DMS 273 treated with DMSO at 0.1 percent for 48 hours (cell line): ENCODE data around the gene ZBTB3.
"Not testable (repeated sequence)": the region's sequence is repeated elsewhere in the genome, so short reads cannot be mapped to it uniquely, and the experiment has no call there.

Source experiments
- DNase-seq: peaks from one replicate; lab custom pipeline; 2025; lab: John Stamatoyannopoulos, UW

ZBTB3 gene

DNA sequence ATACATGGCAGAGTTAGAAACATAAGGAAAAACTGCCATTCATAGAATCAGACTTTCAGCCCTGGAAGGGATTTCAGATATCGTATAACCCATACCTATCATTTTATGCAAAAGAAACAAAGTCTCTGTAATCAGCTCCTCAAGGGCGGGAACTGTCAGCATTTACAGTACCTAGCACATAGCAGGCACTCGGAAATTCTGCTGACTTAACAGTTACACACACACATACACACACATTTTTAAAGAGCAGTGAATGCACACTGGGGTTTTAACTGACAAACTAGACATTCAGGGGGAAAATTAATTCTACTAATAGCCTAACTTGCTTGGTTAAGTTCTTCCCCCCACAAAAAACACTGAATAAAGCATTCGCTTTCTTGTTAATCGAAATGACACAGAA is 37.8 kb downstream of the ZBTB3 start:
- DNase-seq = no peak

DNA sequence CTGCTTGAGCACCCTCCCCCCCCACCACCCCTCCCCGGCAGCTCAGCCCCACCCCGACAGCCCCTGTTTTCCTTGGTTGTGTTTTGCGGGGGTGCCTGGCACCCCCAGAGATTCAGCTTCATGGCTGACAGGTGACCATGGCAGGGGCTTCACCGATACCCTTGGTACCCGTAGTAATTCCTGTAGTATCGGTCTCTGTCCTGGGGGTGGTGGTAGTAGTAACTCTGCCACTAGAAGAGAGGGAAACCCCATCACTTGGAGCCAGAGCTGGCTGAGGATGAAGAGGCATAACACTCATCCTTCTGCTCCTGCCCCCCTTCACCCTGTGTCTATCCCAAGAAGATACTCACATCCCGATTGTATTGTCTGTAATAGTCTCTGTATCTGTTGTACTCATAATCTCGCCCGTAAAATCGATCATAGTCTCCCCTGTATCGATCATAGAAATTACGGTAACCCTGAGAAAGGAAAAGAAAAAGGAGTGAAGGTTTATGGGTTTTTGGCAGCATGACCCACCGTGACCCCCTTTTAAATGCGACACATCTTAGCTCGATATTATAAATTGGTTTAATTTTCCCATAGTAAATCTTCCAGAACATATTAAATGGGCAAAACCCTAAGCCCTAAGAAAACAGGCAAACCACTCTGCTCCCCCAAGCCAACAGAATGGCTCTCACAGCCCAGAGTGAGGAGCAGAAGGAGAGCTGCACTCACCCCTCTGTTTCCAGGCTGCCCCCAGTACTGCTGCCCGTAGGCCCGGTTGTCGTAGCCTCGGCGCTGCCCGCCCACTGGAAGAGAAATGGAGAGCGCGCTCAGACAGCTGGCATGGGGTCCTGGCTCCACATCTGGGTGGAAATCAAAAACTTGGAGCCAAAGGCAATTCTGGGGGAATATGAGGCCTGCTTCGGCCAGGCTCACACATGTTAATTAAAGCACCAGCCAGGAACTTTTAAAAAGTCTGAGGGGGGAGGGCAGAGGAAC is 38.5 kb downstream of the ZBTB3 start:
- no peak for DNase-seq

DNA sequence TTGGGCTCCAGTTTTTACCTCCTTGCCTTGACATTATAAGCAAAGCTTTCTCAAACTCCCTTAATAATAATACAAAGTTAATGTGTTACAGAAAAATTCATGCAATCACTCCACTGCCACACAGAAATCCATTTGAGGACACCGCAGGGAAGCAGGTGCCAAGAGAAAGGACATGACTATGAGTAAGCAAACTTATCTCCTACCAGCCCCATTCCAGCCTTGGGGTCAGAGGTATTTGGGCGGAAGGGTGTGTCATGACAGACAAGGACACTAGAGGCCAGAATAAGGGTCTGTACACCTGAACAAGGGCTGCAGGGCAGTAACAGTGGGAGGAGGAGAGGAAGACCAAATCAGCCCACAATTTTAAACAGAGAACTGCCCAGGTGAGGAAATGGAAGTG is 40.6 kb downstream of the ZBTB3 start:
- DNase-seq = no peak

DNA sequence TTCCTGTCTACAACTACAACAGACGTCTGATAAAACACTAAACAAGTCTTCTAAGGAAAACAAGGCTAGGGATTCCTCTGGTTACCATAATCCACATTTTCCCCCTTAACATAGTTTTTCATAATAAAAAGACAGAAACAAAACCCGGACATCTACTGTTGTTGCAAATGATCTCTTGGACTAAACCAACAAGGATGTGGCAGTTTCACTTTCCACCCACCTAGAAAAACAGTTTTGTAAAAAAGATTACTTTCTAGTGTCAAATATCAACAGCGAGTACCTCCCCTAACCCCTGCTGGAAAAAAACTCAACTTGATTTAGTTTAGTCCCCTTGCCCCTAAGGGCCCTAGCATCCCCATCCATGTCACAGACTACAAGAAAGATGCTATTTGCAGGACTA is 41.1 kb downstream of the ZBTB3 start:
- DNase-seq = no peak

DNA sequence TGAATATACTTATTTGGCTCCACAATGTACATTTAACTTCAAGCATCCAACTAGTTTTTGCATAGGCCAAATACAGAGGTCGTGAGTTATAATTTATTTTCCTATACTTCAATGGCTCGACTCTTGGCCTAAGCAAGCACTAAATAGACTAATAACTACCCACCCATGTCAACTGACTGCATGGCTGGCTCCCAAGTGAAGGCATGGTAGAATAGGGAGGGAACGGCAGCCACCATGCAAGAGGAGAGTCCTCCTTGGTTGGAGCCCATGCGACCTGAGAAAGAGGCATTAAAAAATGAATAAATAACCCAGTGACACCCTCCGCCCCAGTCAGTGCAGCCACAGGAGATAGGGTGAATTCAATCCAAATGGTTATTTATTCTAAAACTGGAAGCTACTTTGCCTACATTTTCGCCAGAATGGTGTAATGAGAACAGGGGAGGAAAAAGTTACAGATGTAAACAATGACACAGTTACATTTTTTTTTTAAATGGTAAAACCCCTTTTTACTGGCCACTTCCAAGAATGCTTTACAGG is 41.6 kb downstream of the ZBTB3 start:
- no peak for DNase-seq

DNA sequence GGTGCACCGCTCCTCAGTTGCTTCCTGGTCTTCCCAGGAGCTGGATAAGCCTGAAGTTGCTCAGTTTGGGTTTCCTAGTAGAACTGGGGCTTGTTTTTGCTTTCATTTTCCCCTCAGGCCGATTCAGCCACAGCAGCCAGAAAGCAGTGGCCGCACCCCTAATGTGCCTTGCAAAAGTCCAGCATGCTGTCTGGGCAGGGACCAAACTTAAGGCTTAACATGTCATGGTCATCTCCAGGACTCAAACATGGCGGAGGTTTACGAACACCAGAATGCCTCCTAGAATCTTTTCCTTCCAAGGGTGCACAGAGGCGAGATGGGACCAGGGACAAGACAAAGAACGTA is 44.0 kb downstream of the ZBTB3 start:
- no peak for DNase-seq

DNA sequence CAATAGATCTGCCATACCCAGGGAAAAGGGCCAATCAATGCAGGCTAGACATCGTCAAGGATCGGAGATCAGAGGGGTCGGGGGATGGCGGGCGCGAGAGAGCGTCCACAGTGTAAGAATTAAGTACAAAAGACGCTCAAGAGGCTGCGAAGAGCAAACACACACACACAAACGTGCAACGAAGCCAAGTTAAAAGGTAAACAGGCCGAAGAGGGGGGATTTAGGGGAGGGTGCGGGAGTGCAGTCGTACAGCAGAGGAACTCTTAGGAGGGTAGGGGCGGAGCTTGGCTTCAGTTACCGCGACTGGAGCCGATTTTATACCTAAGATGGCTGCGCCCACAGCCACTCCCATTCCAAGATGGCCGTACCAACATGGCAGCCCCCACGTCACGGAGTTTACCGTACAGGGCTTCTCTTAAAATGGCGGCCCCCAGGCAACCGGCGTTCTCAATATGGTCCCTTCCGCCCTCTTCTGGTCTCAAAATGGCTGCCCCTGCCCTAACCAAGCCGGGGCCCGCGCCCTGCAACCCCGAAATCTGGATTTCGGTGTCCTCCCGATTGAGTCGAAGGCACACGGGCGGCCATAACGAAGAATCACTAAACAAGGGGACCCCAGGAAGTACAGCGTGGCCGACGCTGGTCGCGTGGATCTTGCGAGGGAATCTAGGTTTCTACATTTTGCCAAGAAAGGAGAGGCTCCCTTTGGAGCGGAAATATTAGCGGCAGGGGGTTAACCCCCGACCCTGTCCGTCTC is 44.5 kb downstream of the ZBTB3 start:
- peak; percentile 94 for DNase-seq

DNA sequence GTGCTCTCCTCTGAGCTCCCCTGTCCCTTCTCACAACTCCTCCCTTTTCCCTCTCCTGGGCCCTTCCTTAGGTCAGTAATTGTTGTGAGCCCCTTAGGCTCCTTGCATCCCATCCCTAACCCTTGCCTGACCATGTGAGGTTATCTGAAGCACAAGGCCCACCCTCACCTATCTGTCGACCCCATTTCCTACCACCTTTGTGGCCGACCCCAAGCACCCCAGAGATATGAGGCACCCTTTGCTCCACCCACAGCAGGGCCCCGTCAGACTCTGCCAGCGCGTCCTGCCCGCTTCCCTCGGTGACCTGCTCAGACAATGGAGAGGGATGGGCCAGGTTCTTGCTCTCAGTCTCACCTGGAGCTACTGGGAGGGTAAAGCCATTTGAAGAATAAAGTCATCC is 45.2 kb downstream of the ZBTB3 start:
- DNase-seq = no peak

DNA sequence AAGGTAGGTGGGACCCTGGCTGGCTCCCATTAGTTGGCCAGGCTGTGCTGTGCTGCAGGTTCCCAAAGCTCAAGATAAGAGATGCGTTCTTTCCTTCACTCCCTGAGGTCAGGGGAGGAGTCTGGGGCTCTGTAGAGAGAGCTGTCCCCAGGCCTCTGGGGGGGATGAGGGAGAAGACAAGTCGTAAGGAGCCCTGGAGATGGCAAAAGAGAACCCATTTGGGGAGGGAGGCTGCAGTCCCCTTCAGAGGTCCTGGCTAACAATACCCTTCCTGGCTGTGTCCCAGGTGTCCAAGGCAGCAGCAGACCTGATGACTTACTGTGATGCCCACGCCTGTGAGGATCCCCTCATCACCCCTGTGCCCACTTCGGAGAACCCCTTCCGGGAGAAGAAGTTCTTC is 45.6 kb downstream of the ZBTB3 start:
- DNase-seq = no peak

DNA sequence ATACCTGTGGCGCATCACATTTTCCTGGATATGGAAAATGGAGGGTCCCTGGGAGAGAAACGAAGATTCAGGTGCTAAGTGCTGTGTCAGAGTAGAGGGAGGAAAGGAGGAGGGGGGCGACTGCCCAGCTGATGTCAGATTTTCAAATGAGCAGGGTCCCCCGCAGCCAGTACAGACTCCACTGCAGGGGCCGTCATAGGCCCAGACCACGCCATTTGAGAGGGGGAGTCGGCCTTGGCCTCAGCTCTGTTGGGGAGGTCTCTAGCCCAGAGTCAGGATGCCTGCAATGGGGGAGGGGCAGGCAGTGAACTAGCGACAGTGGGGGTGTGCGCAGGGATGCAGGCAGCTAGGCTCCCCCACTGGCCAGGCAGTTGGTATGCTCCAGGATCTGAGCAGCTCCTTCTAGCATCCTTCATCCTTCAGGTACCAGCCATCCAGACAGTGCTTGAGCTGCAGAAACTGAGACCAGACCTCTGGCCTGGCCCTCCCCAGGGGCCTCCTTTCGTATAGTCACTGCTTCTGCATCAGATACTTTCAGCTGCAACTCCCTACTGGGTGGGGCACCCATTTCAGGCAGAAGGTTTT is 46.6 kb downstream of the ZBTB3 start, which contains the start of the genes BSCL2 and GNG3:
BSCL2 (minus strand) TSS at position 148 of the 585 bp plus-strand sequence. CDS start 229 bp downstream, outside the sequence.
GNG3 (plus strand) TSS at position 400 of the 585 bp plus-strand sequence. CDS start 620 bp downstream, outside the sequence.
- DNase-seq = no peak

DNA sequence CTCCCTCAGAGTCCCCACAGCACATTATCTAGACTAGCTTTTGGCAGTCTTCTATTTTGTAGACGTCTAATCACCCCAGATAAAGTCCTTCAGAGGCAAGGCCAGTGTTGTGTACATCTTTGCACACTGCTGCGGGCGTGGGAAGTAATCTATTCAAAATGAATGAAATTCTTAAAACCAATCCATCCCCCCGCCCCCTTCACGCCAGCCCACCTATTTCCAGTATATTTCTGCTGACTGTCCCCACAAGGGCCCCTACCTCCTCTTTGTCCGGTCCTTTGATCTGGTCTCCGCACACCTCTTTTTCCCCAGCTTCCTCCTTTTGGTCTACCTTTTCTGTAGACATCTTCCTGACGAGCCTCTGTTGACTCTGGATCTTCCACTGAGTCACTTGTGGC is 47.1 kb downstream of the ZBTB3 start:
- DNase-seq = no peak

DNA sequence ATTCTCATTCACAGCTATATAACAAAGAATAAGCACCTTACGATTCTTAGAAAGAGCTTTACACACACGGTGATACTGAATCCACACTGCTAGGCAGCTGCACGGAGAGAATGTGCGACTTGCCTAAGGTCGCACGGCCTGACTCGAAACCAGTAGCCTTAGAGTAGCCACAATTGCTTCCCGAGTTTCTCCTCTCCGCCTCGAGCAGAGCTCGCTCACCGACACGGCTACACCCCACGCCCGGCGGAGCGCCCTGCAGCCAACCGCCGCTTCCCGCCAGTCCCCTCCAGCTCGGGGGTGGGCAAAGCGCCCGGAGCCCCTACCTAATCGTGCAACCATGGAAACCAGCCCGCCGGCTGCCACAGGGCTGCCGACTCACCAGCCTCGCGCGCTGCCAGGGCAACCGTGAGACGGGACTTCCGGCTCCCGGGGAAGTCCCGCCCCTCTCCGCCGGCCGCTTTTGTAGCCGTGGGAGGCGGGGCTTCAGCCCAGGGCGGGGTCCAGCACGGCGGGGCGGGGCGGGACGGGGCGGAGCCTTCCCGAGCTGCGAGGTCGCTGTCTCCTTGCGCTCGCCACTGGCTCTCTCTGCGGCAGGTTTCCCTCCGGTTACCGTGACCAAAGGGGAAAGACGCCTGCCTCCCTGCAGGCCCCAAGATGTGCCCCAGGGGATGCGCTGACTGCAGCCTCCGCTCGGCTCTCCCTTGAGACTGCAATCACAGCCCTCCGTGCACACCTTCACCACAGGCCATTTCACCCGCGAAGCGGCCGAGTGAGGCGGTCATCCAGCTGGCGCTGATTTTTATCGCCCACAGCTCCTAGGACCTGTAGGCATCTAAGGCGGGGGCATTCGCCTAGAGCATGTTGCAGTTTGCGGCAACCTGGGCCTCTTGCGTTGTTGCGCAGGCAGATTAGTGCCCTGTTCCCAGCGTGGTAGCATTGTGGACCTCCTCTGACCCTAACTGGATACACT is 47.8 kb downstream of the ZBTB3 start:
- peak; percentile 62 for DNase-seq

DNA sequence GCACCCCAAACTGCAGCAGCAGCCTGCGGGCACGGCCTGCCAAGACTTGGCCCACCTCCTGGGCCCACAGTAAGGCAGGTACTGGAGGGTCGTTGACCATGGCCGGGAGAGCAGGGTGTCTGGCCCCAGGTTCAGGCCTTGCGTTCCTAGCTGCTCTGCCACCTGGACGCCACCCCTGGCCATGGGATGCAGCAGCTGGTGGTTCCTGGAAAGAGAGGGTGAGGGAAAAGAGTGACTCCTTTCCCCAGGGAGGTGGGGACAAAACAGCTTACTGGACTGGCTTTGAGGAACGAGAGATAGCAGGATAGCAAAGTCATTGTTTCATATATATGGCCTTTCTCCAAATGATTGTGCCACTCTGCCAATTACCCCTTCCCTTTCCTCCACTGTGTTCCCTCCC is 48.5 kb downstream of the ZBTB3 start:
- DNase-seq = no peak

DNA sequence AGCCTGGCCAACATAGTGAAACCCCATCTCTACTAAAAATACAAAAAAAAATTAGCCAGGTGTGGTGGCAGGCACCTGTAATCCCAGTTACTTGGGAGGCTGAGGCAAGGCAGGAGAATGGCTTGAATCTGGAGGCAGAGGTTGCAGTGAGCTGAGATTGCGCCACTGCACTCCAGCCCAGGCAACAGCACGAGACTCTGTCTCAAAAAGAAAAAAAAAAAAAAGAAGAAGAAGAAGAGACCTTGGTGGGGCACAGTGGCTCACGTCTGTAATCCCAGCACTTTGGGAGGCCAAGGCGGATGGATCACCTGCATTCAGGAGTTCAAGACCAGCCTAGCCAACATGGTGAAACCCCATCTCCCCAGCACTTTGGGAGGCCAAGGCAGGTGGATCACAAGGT is 50.0 kb downstream of the ZBTB3 start:
- not testable (repeated sequence) for DNase-seq

DNA sequence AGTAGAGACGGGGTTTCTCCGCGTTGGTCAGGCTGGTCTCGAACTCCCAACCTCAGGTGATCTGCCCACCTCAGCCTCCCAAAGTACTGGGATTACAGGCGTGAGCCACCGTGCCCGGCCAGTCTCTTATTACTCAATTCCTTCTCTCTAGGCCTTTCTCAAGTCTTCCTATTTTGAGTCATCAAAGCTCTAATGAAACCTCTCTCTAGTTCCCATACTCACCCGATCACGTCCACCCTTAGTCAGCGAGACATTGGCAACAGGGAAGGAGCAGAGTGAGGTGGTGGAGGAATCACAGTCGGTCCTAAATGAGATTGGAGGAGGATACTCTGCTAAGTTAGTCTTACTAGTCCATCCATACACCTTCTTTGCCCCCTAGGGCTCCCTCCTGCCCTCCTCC is 51.7 kb downstream of the ZBTB3 start:
- no peak for DNase-seq
